Right renal cortex interstitium (tissue), 3 donors: ENCODE data around the gene CHST11. TPM values are rescaled to one million over a fixed set of nuclear protein-coding genes. Genes with fewer than 3 reads are reported as not detected.

ENCODE experiments used
- DNase-seq, 3 donors: peaks; one replicate each; pipeline ENCODE4 v3.0.0-alpha.2; 2013; ENCODE audit warnings: low read depth in 3 of 3, low spot score in 2 of 3
- polyA plus RNA-seq, 3 donors: library from polyadenylated mRNA; unstranded; fragments of 120-200 nt; gene quantifications; one replicate each; pipeline ENCODE4 v1.2.1, GENCODE V29; 2013; ENCODE audit not compliant: insufficient read length in 3 of 3

Gene CHST11
- polyA plus RNA-seq, 3 donors = 7.3 to 8.6 (median 8.0) TPM

- no peak for DNase-seq
Measured at GRCh38 chr12:104707194-104707593, 250.4 kb downstream of the CHST11 start.

GRCh38 chr12:104707794-104708558 is 251.2 kb downstream of the CHST11 start:
- no peak for DNase-seq

- no peak for DNase-seq
Measured at GRCh38 chr12:104708891-104709290, 252.1 kb downstream of the CHST11 start.

GRCh38 chr12:104709692-104710435 is 253.1 kb downstream of the CHST11 start:
- DNase-seq = no peak

GRCh38 chr12:104710940-104711689 is 254.4 kb downstream of the CHST11 start:
- no peak for DNase-seq

- no peak for DNase-seq
Measured at GRCh38 chr12:104712477-104712876, 255.7 kb downstream of the CHST11 start.

- DNase-seq = no peak
Measured at GRCh38 chr12:104712968-104713367, 256.2 kb downstream of the CHST11 start.

GRCh38 chr12:104713444-104713843 is 256.7 kb downstream of the CHST11 start:
- DNase-seq = no peak

GRCh38 chr12:104714369-104714768 is 257.6 kb downstream of the CHST11 start:
- DNase-seq = no peak

- DNase-seq = no peak
Measured at GRCh38 chr12:104716172-104716571, 259.4 kb downstream of the CHST11 start.

- no peak for DNase-seq
Measured at GRCh38 chr12:104718304-104718929, 261.7 kb downstream of the CHST11 start.

- DNase-seq = no peak
Measured at GRCh38 chr12:104719700-104720338, 263.1 kb downstream of the CHST11 start.

GRCh38 chr12:104720339-104721038 is 263.7 kb downstream of the CHST11 start:
- no peak for DNase-seq

- no peak for DNase-seq
Measured at GRCh38 chr12:104721039-104721405, 264.3 kb downstream of the CHST11 start.

- no peak for DNase-seq
Measured at GRCh38 chr12:104721936-104722335, 265.2 kb downstream of the CHST11 start.

GRCh38 chr12:104722601-104723534 is 266.1 kb downstream of the CHST11 start:
- no peak for DNase-seq

- no peak for DNase-seq
Measured at GRCh38 chr12:104723895-104724294, 267.1 kb downstream of the CHST11 start.

- DNase-seq = no peak
Measured at GRCh38 chr12:104724992-104725585, 268.3 kb downstream of the CHST11 start.
